Parathyroid adenoma (tissue), 2 donors: ENCODE measurements around the gene ERVH48-1.
"Not testable (repeated sequence)": the region's sequence is repeated elsewhere in the genome, so short reads cannot be mapped to it uniquely, and the experiment has no call there.

Source experiments
- H2AFZ ChIP-seq: fragments of 300-600 bp; sonication (generic); one replicate; pipeline ENCODE4 v1.7.0; 2017; ENCODE audit warnings: antibody characterized with exemption, mild to moderate bottlenecking
- H3K27ac ChIP-seq: fragments of 300-600 bp; sonication (generic); one replicate; pipeline ENCODE4 v1.7.0; 2017
- H3K27me3 ChIP-seq: fragments of 300-600 bp; sonication (generic); one replicate; pipeline ENCODE4 v1.7.0; 2017; ENCODE audit warnings: low read length; ENCODE audit not compliant: control insufficient read depth, insufficient read depth
- H3K36me3 ChIP-seq: fragments of 300-600 bp; sonication (generic); one replicate; pipeline ENCODE4 v1.7.0; 2017; ENCODE audit warnings: low read length; ENCODE audit not compliant: control insufficient read depth, insufficient read depth
- H3K4me1 ChIP-seq: fragments of 300-600 bp; sonication (generic); one replicate; pipeline ENCODE4 v1.7.0; 2017; ENCODE audit warnings: control low read depth
- H3K4me2 ChIP-seq: fragments of 300-600 bp; sonication (generic); one replicate; pipeline ENCODE4 v1.7.0; 2017; ENCODE audit warnings: low read length
- H3K4me3 ChIP-seq: fragments of 300-600 bp; sonication (generic); one replicate; pipeline ENCODE4 v1.7.0; 2017; ENCODE audit warnings: low read depth, low read length
- H3K79me2 ChIP-seq: fragments of 300-600 bp; sonication (generic); one replicate; pipeline ENCODE4 v1.7.0; 2017; ENCODE audit warnings: control low read depth
- H3K9ac ChIP-seq: fragments of 300-600 bp; sonication (generic); one replicate; pipeline ENCODE4 v1.7.0; 2017; ENCODE audit warnings: mild to moderate bottlenecking
- H3K9me3 ChIP-seq: fragments of 300-600 bp; sonication (generic); one replicate; pipeline ENCODE4 v1.7.0; 2017; ENCODE audit warnings: low read length; ENCODE audit not compliant: control insufficient read depth
- CTCF ChIP-seq: fragments of 300-600 bp; sonication (generic); IDR thresholded peaks from one replicate; pipeline ENCODE4 v1.7.0; 2017; ENCODE audit warnings: antibody characterized with exemption, mild to moderate bottlenecking
- donor health status: primary hyperparathyroidism.

Gene ERVH48-1

DNA sequence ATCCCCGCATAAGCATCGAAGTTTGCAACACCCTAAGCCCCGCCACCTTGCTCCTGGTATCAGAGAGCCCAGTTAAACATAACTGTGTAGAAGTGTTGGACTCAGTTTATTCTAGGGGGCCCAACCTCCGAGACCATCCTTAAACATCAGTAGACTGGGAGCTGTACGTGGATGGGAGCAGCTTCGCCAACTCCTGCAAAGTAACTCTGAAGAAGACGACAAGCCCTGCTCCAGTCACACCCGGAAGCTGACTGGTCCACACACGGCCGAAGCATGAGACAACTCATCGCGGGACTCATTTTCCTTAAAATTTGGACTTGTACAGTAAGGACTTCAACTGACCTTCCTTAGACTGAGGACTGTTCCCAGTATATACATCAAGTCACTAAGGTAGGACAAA is 8.5 kb upstream of the ERVH48-1 start:
- not testable (repeated sequence) for H2AFZ ChIP-seq, H3K9ac ChIP-seq, H3K9me3 ChIP-seq, H3K36me3 ChIP-seq, H3K4me3 ChIP-seq, H3K27me3 ChIP-seq, H3K79me2 ChIP-seq, H3K27ac ChIP-seq, H3K4me2 ChIP-seq, H3K4me1 ChIP-seq

DNA sequence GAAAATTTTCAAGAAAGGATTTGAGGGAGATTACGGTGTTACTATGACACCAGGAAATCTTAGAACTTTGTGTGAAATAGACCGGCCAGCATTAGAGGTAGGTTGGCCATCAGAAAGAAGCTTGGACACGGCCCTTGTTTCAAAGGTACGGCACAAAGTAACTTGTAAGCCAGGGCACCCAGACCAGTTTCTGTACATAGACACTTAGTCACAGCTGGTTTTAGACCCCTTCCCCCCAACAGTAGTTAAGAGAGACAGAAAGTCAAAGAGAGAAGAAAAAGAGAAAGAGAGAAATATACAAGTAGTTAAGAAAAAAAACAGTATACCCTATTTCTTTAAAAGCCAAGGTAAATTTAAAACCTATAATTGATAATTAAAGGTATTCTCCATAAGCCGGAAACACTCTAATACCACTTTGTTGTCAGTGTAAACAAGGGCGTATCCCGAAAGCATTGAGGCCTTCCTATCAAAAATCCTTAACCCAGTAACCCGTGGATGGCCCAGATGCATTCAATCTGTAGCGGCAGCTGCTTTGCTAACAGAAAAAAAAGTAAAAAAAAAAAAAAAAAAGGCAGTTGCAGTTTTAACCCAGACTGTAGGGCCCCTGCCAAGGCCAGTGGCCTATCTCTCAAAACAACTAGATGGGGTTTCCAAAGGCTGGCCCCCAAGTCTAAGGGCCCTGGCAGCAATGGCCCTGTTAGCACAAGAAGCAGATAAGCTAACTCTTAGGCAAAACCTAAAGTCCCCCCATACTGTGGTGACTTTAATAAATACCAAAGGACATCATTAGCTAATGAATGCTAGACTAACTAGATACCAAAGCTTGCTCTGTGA is 7.9 kb upstream of the ERVH48-1 start:
- H3K9me3 ChIP-seq, H3K4me3 ChIP-seq, H3K9ac ChIP-seq, H3K36me3 ChIP-seq, H3K4me1 ChIP-seq, H3K79me2 ChIP-seq, H3K27me3 ChIP-seq: not testable (repeated sequence)
- Histone ChIP-seq H3K4me2 (peak overlapping the region; percentile 8), H3K27ac (peak overlapping the region; percentile 82), H2AFZ (peak overlapping the region; percentile 48)

GRCh38 chr21:42932378-42933136 is 7.1 kb upstream of the ERVH48-1 start:
- not testable (repeated sequence) for H3K4me1 ChIP-seq, H3K27me3 ChIP-seq, H3K9me3 ChIP-seq, H3K36me3 ChIP-seq, H3K4me3 ChIP-seq, H3K9ac ChIP-seq, H3K79me2 ChIP-seq
- H3K27ac ChIP-seq = peak overlapping the region; percentile 82
- peak overlapping the region; percentile 8 for H3K4me2 ChIP-seq
- peak overlapping the region; percentile 48 for H2AFZ ChIP-seq

- Histone ChIP-seq H3K4me3 (no peak overlapping the region), H3K27me3 (no peaks in the 10 kb centered on the region)
- TF ChIP-seq CTCF = no peak
Measured at GRCh38 chr21:42931560-42932235, 6.3 kb upstream of the ERVH48-1 start.

GRCh38 chr21:42929969-42930368 is 4.5 kb upstream of the ERVH48-1 start:
- TF ChIP-seq CTCF = no peak
- Histone ChIP-seq H3K4me3 (no peak overlapping the region), H3K4me2 (no peak overlapping the region), H3K9me3 (no peaks in the 10 kb centered on the region), H3K4me1 (peaks cover 3% of the 10 kb centered on the region), H2AFZ (no peak overlapping the region), H3K36me3 (no peaks in the 10 kb centered on the region), H3K9ac (no peak overlapping the region), H3K27ac (no peak overlapping the region), H3K79me2 (no peaks in the 10 kb centered on the region), H3K27me3 (no peaks in the 10 kb centered on the region)

More at GRCh38 chr21:42931560-42932235, 6.3 kb upstream of the ERVH48-1 start:
- Histone ChIP-seq H3K9me3 (no peaks in the 10 kb centered on the region), H3K79me2 (no peaks in the 10 kb centered on the region), H3K36me3 (no peaks in the 10 kb centered on the region), H3K9ac (no peak overlapping the region), H3K27ac (peak overlapping the region; percentile 19), H3K4me1 (peaks cover 3% of the 10 kb centered on the region), H2AFZ (no peak overlapping the region), H3K4me2 (no peak overlapping the region)

DNA sequence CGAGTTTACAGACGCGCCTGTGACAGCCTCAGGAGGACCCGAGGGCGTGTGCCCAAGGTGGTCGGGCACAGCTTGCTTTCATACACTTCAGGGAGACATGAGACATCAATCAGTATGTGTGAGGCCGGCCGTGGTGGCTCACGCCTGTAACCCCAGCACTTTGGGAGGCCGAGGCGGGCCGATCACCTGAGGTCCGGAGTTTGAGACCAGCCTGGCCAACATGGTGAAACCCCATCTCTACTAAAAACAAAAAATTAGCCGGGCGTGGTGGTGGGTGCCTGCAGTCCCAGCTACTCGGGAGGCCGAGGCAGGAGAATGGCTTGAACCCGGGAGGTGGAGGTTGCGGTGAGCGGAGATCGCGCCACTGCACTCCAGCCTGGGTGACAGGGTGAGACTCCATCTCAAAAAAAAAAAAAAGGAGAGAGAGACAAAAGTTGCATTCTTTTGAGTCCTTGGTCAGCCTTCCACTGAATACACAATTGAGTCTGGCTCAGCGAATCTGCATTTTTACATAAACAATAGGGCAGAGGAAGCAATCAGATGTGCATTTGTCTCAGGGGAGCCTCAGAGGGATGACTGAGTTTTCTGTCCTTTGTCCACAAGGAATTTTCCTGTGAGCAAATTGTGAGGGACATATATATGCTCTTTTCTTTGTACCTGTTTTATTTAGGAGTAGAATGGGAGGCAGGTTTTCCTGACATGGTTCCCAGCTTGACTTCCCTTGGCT is 2.2 kb upstream of the ERVH48-1 start:
- not testable (repeated sequence) for H3K9ac ChIP-seq, H3K4me1 ChIP-seq, H3K27ac ChIP-seq, H3K36me3 ChIP-seq, H3K79me2 ChIP-seq, H2AFZ ChIP-seq, H3K27me3 ChIP-seq, H3K9me3 ChIP-seq, H3K4me2 ChIP-seq, H3K4me3 ChIP-seq
